Tibial nerve (tissue), 4 donors: Measurements from ENCODE around the gene TMEM82. TPM values are rescaled to one million over a fixed set of nuclear protein-coding genes. Genes with fewer than 3 reads are reported as not detected.
A peak's percentile ranks its signal among the peaks of the same experiment; 100 is the strongest.

Experiments used
- DNase-seq, 2 donors: peaks; one replicate each; pipeline ENCODE4 v3.0.0-alpha.2; 2019; ENCODE audit warnings: low spot score in 2 of 2
- H3K27ac ChIP-seq, 4 donors: fragments of 200-600 bp; sonication (generic) in 3 of 4; one replicate each; pipeline ENCODE4 v1.5.1; 2017 to 2019; ENCODE audit warnings: mild to moderate bottlenecking in 1 of 4
- H3K27me3 ChIP-seq, 2 donors: fragments of 200-600 bp; sonication (generic) in 1 of 2; one replicate each; pipeline versions ENCODE4 v1.5.1 to v1.6.0; 2017 to 2019
- H3K36me3 ChIP-seq, 3 donors: fragments of 200-600 bp; sonication (generic); one replicate each; pipeline ENCODE4 v1.5.1; 2018 to 2019
- H3K4me1 ChIP-seq, 4 donors: fragments of 200-600 bp; sonication (generic) in 3 of 4; one replicate each; pipeline ENCODE4 v1.5.1; 2017 to 2019
- H3K4me3 ChIP-seq, 4 donors: fragments of 200-600 bp; sonication (generic) in 3 of 4; one replicate each; pipeline ENCODE4 v1.5.1; 2017 to 2019; ENCODE audit warnings: mild to moderate bottlenecking in 1 of 4, moderate library complexity in 1 of 4
- H3K9me3 ChIP-seq, 4 donors: fragments of 200-600 bp; sonication (generic) in 3 of 4; one replicate each; pipeline ENCODE4 v1.5.1; 2017 to 2019
- CTCF ChIP-seq, 5 experiments: fragments of 200-600 bp in 3 of 5; fragments of 450-650 bp in 2 of 5; sonication (generic) in 3 of 5; IDR thresholded peaks; one replicate each; pipeline ENCODE4 v1.5.1; 2016 to 2019; ENCODE audit warnings: antibody characterized with exemption in 5 of 5, mild to moderate bottlenecking in 3 of 5, moderate library complexity in 2 of 5
- EP300 ChIP-seq, 2 donors: sonication (generic); formaldehyde crosslinking; IDR thresholded peaks; one replicate each; pipeline ENCODE4 v1.6.1; 2017; ENCODE audit warnings: antibody characterized with exemption in 2 of 2, mild to moderate bottlenecking in 1 of 2
- POLR2A ChIP-seq, 2 donors: fragments of 450-650 bp; IDR thresholded peaks; one replicate each; pipeline ENCODE4 v1.6.1; 2017; ENCODE audit warnings: antibody characterized with exemption in 2 of 2, mild to moderate bottlenecking in 2 of 2, moderate library complexity in 2 of 2
- whole genome bisulfite sequencing, 2 donors: methylation state at CpG; one replicate each; pipeline ENCODE4 v1.1.5; 2018; 5-methylcytosine and 5-hydroxymethylcytosine counted together
- total RNA-seq, 4 donors: library from RNA; depleted of rRNA; stranded (reverse); fragments of >200 nt; gene quantifications; one replicate each; pipeline ENCODE4 v1.1.0, GENCODE V29; 2016

TMEM82 gene
- total RNA-seq, 4 donors from 2014 or later, result not detected

- WGBS, 2 donors, result 54 to 56% methylated on average over 22 to 27 of the region's 27 CpGs
These were observed 1.1 kb upstream of the TMEM82 start for GRCh38 chr1:15740924-15741850.

GRCh38 chr1:15744122-15744679 lies 1.9 kb downstream of the TMEM82 start:
- peaks cover 0 to 10% (median 2%) of the 10 kb centered on the region in 4 donors for H3K4me1 ChIP-seq
- no peak for DNase-seq

More at GRCh38 chr1:15740924-15741850, 1.1 kb upstream of the TMEM82 start:
- no peaks in the 10 kb centered on the region for H3K9me3 ChIP-seq
- peak overlapping the region in 1 of 4 donors; percentile 62 for H3K27ac ChIP-seq
- no peak overlapping the region for H3K4me3 ChIP-seq
- TF ChIP-seq POLR2A (IDR thresholded peaks at IDR 0.05) (no peak), CTCF (IDR thresholded peaks at IDR 0.05) (peak; percentile 72 to 83 (median 77)), EP300 (IDR thresholded peaks at IDR 0.05) (peak in 1 of 2 donors; percentile 34)
- H3K27me3 ChIP-seq, result no peaks in the 10 kb centered on the region
- H3K4me1 ChIP-seq, result peaks cover 0 to 29% (median 7%) of the 10 kb centered on the region in 4 donors
- peak; percentile 49 to 51 for DNase-seq
- peaks cover 0 to 24% (median 0%) of the 10 kb centered on the region in 3 donors for H3K36me3 ChIP-seq

GRCh38 chr1:15747378-15747777 lies 5.1 kb downstream of the TMEM82 start:
- peaks cover 0 to 10% (median 8%) of the 10 kb centered on the region in 4 donors for H3K4me1 ChIP-seq

More at GRCh38 chr1:15744122-15744679, 1.9 kb downstream of the TMEM82 start:
- WGBS, 2 donors, result 74 to 81% methylated on average over 10 to 25 of the region's 30 CpGs
- Histone ChIP-seq H3K36me3 (peaks cover 0 to 9% (median 0%) of the 10 kb centered on the region in 3 donors), H3K27ac (no peak overlapping the region), H3K27me3 (no peaks in the 10 kb centered on the region), H3K9me3 (no peaks in the 10 kb centered on the region), H3K4me3 (no peak overlapping the region)
- TF ChIP-seq EP300 (IDR thresholded peaks at IDR 0.05), result no peak
- no peak for TF ChIP-seq POLR2A (IDR thresholded peaks at IDR 0.05)
- TF ChIP-seq CTCF (IDR thresholded peaks at IDR 0.05), result no peak

GRCh38 chr1:15748264-15748663 lies 6.0 kb downstream of the TMEM82 start:
- Histone ChIP-seq H3K36me3 (no peaks in the 10 kb centered on the region), H3K9me3 (no peaks in the 10 kb centered on the region), H3K27me3 (no peaks in the 10 kb centered on the region), H3K4me1 (peaks cover 0 to 10% (median 8%) of the 10 kb centered on the region in 4 donors), H3K27ac (no peak overlapping the region), H3K4me3 (no peak overlapping the region)
- TF ChIP-seq EP300 (IDR thresholded peaks at IDR 0.05), result no peak
- TF ChIP-seq POLR2A (IDR thresholded peaks at IDR 0.05), result no peak
- no peak for TF ChIP-seq CTCF (IDR thresholded peaks at IDR 0.05)
- WGBS, 2 donors, result 73 to 83% methylated on average over 5 of the region's 5 CpGs
- DNase-seq, result no peak

More at GRCh38 chr1:15747378-15747777, 5.1 kb downstream of the TMEM82 start:
- no peaks in the 10 kb centered on the region for H3K36me3 ChIP-seq
- no peaks in the 10 kb centered on the region for H3K9me3 ChIP-seq
- H3K4me3 ChIP-seq, result no peak overlapping the region
- no peaks in the 10 kb centered on the region for H3K27me3 ChIP-seq
- TF ChIP-seq CTCF (IDR thresholded peaks at IDR 0.05) (no peak), POLR2A (IDR thresholded peaks at IDR 0.05) (no peak), EP300 (IDR thresholded peaks at IDR 0.05) (no peak)
- DNase-seq, result no peak
- WGBS, 2 donors, result 52 to 57% methylated on average over 8 of the region's 8 CpGs
- no peak overlapping the region for H3K27ac ChIP-seq
